Endodermal cell (in vitro differentiated cells): ENCODE data around the gene TMEM245. TPM values are rescaled to one million over a fixed set of nuclear protein-coding genes. Genes with fewer than 3 reads are reported as not detected.

Source experiments
- DNase-seq: peaks from one replicate; pipeline ENCODE4 v3.0.0-alpha.2; 2017
- H3K27ac ChIP-seq: 2 replicates; pipeline ENCODE4 v1.5.1; 2013; ENCODE audit warnings: mild to moderate bottlenecking, low read depth, low read length, moderate library complexity
- H3K27me3 ChIP-seq: 2 replicates; pipeline ENCODE4 v1.6.1; 2013; ENCODE audit warnings: mild to moderate bottlenecking, low read length, moderate library complexity; ENCODE audit not compliant: insufficient read depth, control insufficient read depth, poor library complexity, severe bottlenecking
- H3K36me3 ChIP-seq: 2 replicates; pipeline ENCODE4 v1.7.0; 2013; ENCODE audit warnings: mild to moderate bottlenecking, low read length, moderate library complexity; ENCODE audit not compliant: control insufficient read depth, insufficient read depth
- H3K4me1 ChIP-seq: one replicate; pipeline ENCODE4 v1.7.0; 2013; ENCODE audit warnings: low read length; ENCODE audit not compliant: control insufficient read depth, insufficient read depth
- H3K4me3 ChIP-seq: 2 replicates; pipeline ENCODE4 v1.5.1; 2013; ENCODE audit warnings: mild to moderate bottlenecking, low read length, moderate library complexity
- H3K9ac ChIP-seq: 2 replicates; pipeline ENCODE4 v1.6.1; 2013; ENCODE audit warnings: mild to moderate bottlenecking, low read length, moderate library complexity; ENCODE audit not compliant: poor library complexity, severe bottlenecking; ENCODE audit errors: extremely low read depth
- H3K9me3 ChIP-seq: 2 replicates; pipeline ENCODE4 v1.6.1; 2013; ENCODE audit warnings: mild to moderate bottlenecking, low read length, moderate library complexity; ENCODE audit not compliant: control insufficient read depth
- H3K27ac Mint-ChIP-seq: 2 replicates; pipeline ENCODE4 v1.8.0; 2020; ENCODE audit warnings: mixed read lengths
- H3K27me3 Mint-ChIP-seq: 2 replicates; pipeline ENCODE4 v1.8.0; 2021; ENCODE audit warnings: mild to moderate bottlenecking, mixed read lengths; ENCODE audit not compliant: insufficient read depth
- H3K36me3 Mint-ChIP-seq: 2 replicates; pipeline ENCODE4 v1.8.0; 2020; ENCODE audit warnings: low read depth, mixed read lengths
- H3K4me1 Mint-ChIP-seq: 2 replicates; pipeline ENCODE4 v1.8.0; 2020; ENCODE audit warnings: mixed read lengths
- H3K4me3 Mint-ChIP-seq: 2 replicates; pipeline ENCODE4 v1.8.0; 2020; ENCODE audit warnings: mild to moderate bottlenecking, moderate library complexity, mixed read lengths
- H3K9me3 Mint-ChIP-seq: 2 replicates; pipeline ENCODE4 v1.8.0; 2020; ENCODE audit warnings: mild to moderate bottlenecking, mixed read lengths
- whole genome bisulfite sequencing, 2 experiments: methylation state at CpG; one replicate each; pipeline versions ENCODE4 v1.1.5 to v1.1.7; 2013; ENCODE audit warnings: missing lambda C conversion rate in 2 of 2, mixed read lengths in 1 of 2; ENCODE audit not compliant: insufficient coverage in 1 of 2, insufficient read length in 1 of 2; 5-methylcytosine and 5-hydroxymethylcytosine counted together
- total RNA-seq, 2 donors: library from RNA; stranded (reverse); fragmentation: NEBNext Ultra II Directional in 1 of 2; extraction: Animal tissue kit (Norgen Biotek cat#: 25700) in 1 of 2; gene quantifications; 2 replicates in 1 of 2; 3 replicates in 1 of 2; pipeline ENCODE4 v1.2.1, GENCODE V29; 2021
- TF ChIP-seq, protein P1 (sequence below): fragments of 200-600 bp; sonication (generic); conservative IDR thresholded peaks from 2 replicates; pipeline ENCODE4 v1.5.0; 2021; ENCODE audit warnings: antibody characterized with exemption, mild to moderate bottlenecking

Gene TMEM245
- total RNA-seq, 2 donors from 2014 or later: 42.8 to 55.0 TPM

DNA sequence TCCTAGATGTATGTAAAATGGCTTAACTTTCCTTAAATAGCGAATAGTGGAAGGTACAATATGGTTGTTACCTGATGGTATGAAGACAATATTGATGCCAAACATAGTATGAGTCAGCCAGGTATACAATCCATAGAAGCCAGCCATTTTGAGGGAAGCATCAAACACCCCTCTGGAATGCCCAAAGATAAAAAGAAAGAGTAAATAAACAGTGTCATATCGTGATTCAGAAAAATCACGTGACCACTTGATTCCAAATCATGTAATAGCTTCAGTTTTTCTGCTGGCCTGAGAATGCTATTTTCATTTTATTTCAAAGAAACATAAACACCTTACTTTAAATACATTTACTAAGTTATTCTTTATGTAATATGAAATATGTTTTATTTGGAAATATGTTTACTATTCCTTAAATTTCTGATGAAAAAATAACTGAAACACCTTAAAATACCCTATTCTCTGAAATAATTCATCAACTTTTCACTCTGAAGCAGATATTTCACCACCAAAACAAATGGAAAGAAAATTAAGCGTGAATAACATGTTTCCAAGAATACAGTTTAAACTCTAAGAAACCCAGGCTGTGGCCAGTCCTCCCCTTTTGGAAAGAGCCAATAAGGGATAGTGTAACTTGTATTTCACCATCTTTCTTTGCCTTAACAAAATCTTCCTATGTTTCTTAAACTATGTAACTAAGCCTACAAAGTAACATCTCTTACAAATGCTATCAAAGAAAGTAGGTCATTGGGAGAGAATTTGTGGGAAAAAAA is 81.6 kb downstream of the TMEM245 start:
- Histone ChIP-seq H3K9me3 (peaks cover 14% of the 10 kb centered on the region), H3K27ac (no peak overlapping the region), H3K9ac (no peak overlapping the region), H3K4me1 (no peaks in the 10 kb centered on the region), H3K4me3 (no peak overlapping the region), H3K36me3 (peaks cover 75% of the 10 kb centered on the region), H3K27me3 (no peaks in the 10 kb centered on the region)
- no peak overlapping the region for H3K4me3 Mint-ChIP-seq
- peaks cover 4% of the 10 kb centered on the region for H3K9me3 Mint-ChIP-seq
- WGBS, 2 experiments: 99 to 100% methylated on average over 1 to 4 of the region's 4 CpGs
- H3K27ac Mint-ChIP-seq: no peak overlapping the region
- peaks cover 48% of the 10 kb centered on the region for H3K36me3 Mint-ChIP-seq
- TF ChIP-seq, protein P1, sequence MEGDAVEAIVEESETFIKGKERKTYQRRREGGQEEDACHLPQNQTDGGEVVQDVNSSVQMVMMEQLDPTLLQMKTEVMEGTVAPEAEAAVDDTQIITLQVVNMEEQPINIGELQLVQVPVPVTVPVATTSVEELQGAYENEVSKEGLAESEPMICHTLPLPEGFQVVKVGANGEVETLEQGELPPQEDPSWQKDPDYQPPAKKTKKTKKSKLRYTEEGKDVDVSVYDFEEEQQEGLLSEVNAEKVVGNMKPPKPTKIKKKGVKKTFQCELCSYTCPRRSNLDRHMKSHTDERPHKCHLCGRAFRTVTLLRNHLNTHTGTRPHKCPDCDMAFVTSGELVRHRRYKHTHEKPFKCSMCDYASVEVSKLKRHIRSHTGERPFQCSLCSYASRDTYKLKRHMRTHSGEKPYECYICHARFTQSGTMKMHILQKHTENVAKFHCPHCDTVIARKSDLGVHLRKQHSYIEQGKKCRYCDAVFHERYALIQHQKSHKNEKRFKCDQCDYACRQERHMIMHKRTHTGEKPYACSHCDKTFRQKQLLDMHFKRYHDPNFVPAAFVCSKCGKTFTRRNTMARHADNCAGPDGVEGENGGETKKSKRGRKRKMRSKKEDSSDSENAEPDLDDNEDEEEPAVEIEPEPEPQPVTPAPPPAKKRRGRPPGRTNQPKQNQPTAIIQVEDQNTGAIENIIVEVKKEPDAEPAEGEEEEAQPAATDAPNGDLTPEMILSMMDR: no peak
- no peak for DNase-seq
- no peaks in the 10 kb centered on the region for H3K27me3 Mint-ChIP-seq
- H3K4me1 Mint-ChIP-seq: no peaks in the 10 kb centered on the region

DNA sequence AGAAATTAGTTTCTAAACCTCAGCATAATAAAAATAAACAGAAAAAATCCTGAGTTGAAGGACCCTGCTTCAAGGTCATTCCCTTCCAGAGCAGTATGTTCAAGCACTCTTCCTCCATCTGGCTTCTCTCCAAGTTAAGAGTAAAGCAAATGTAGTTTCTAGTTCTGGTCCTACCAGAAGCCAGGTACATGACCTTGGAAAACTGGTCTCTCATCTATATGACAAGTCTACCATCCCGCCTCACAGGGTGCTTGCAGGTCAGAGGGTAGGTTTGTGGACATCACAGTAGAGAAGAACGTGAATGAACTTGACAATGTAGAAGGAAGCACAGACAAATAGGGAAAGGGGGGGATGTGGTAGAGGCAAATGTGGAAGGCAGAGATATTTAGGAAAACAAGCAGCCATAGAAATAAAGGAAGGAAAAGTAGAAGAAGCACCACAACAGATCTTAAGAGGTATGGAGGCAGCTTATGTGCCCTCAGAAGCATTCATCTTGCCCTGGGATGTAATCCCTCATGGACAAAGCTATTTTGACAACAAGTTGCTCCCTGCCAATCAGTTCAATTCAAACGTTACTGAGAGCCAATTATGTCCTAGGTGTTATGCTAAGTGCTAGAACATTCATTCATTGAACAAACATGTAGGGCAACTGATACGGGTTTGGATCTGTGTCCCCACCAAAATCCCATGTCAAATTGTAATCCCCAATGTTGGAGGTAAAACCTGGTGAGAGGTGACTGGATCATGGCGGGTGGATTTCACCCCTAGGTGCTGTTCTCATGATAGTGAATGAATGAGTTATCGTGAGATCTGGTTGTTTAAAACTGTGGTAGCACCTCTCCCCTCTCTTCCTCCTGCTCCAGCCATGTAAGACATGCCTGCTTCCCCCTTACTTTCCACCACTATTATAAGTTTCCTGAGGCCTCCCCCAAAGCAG is 82.7 kb downstream of the TMEM245 start:
- peak overlapping the region; percentile 15 for H3K27ac Mint-ChIP-seq

More for the DNA sequence above, 82.7 kb downstream of the TMEM245 start:
- Histone ChIP-seq H3K9me3 (peaks cover 4% of the 10 kb centered on the region), H3K36me3 (peaks cover 74% of the 10 kb centered on the region), H3K27ac (no peak overlapping the region), H3K27me3 (no peaks in the 10 kb centered on the region), H3K4me3 (no peak overlapping the region), H3K4me1 (no peaks in the 10 kb centered on the region), H3K9ac (no peak overlapping the region)
- peaks cover 3% of the 10 kb centered on the region for H3K9me3 Mint-ChIP-seq
- peaks cover 48% of the 10 kb centered on the region for H3K36me3 Mint-ChIP-seq
- DNase-seq: no peak
- H3K27me3 Mint-ChIP-seq: no peaks in the 10 kb centered on the region
- no peaks in the 10 kb centered on the region for H3K4me1 Mint-ChIP-seq
- TF ChIP-seq, protein P1: no peak
- H3K4me3 Mint-ChIP-seq: no peak overlapping the region
- WGBS, 2 experiments: 94 to 100% methylated on average over 2 to 4 of the region's 6 CpGs
